Measurements from ENCODE around the gene STH. TPM values are rescaled to one million over a fixed set of nuclear protein-coding genes. Genes with fewer than 3 reads are reported as not detected.
A peak's percentile ranks its signal among the peaks of the same experiment; 100 is the strongest.

The STH gene
- total RNA-seq, 4 donors from 2014 or later: not detected

- Histone ChIP-seq H3K36me3 (peaks cover 15 to 94% (median 25%) of the 10 kb centered on the region in 3 donors), H3K9me3 (no peaks in the 10 kb centered on the region)
- no peak for TF ChIP-seq CTCF (IDR thresholded peaks at IDR 0.05)
- no peak for TF ChIP-seq POLR2A (IDR thresholded peaks at IDR 0.05)
Measured at GRCh38 chr17:46042246-46042645, 43.2 kb downstream of the STH start.

GRCh38 chr17:46042925-46043324 lies 43.9 kb downstream of the STH start:
- Histone ChIP-seq H3K9me3 (no peaks in the 10 kb centered on the region), H3K4me1 (peaks cover 0 to 44% (median 13%) of the 10 kb centered on the region in 3 donors), H3K27me3 (no peaks in the 10 kb centered on the region), H3K36me3 (peaks cover 15 to 94% (median 21%) of the 10 kb centered on the region in 3 donors), H3K4me3 (no peak overlapping the region), H3K27ac (no peak overlapping the region)
- 71 to 87% methylated on average over 3 of the region's 3 CpGs for WGBS, 2 donors
- no peak for TF ChIP-seq POLR2A (IDR thresholded peaks at IDR 0.05)
- TF ChIP-seq CTCF (IDR thresholded peaks at IDR 0.05): no peak
- no peak for DNase-seq
- intact Hi-C loops (cut with DNase I): loop anchor here (5.0 kb wide), 1 partner anchor 149 kb away; the partner anchor contains the start of gene KANSL1

More at GRCh38 chr17:46042246-46042645, 43.2 kb downstream of the STH start:
- no peak overlapping the region for H3K27ac ChIP-seq
- DNase-seq: no peak
- no peak overlapping the region for H3K4me3 ChIP-seq
- H3K27me3 ChIP-seq: no peaks in the 10 kb centered on the region
- H3K4me1 ChIP-seq: peaks cover 0 to 44% (median 13%) of the 10 kb centered on the region in 3 donors
- intact Hi-C loops (cut with DNase I): loop anchor here (5.0 kb wide), 1 partner anchor 150 kb away; the partner anchor contains the start of gene KANSL1
- 69 to 89% methylated on average over 2 of the region's 2 CpGs for WGBS, 2 donors

GRCh38 chr17:46043606-46044005 lies 44.6 kb downstream of the STH start:
- no peak for DNase-seq
- Histone ChIP-seq H3K9me3 (no peaks in the 10 kb centered on the region), H3K36me3 (peaks cover 10 to 94% (median 15%) of the 10 kb centered on the region in 3 donors), H3K27me3 (no peaks in the 10 kb centered on the region), H3K4me1 (peaks cover 0 to 44% (median 13%) of the 10 kb centered on the region in 3 donors), H3K27ac (peak overlapping the region in 3 of 4 donors; percentile 9 to 53 (median 36)), H3K4me3 (no peak overlapping the region)
- no peak for TF ChIP-seq CTCF (IDR thresholded peaks at IDR 0.05)
- no peak for TF ChIP-seq POLR2A (IDR thresholded peaks at IDR 0.05)
- WGBS, 2 donors: 65 to 100% methylated on average over 3 of the region's 3 CpGs
- intact Hi-C loops (cut with DNase I): loop anchor here (5.0 kb wide), 1 partner anchor 149 kb away; the partner anchor contains the start of gene KANSL1

GRCh38 chr17:46044286-46044928 lies 45.4 kb downstream of the STH start:
- H3K27ac ChIP-seq: peak overlapping the region; percentile 9 to 59 (median 52)
- H3K4me1 ChIP-seq: peaks cover 0 to 44% (median 13%) of the 10 kb centered on the region in 3 donors
- WGBS, 2 donors: 22 to 29% methylated on average over 4 to 5 of the region's 5 CpGs
- intact Hi-C loops (cut with DNase I): loop anchor here (5.0 kb wide), 1 partner anchor 148 kb away; the partner anchor contains the start of gene KANSL1
- TF ChIP-seq POLR2A (IDR thresholded peaks at IDR 0.05) (no peak), CTCF (IDR thresholded peaks at IDR 0.05) (peak; percentile 51 to 91 (median 90))
- DNase-seq: no peak
- no peaks in the 10 kb centered on the region for H3K27me3 ChIP-seq
- peaks cover 2 to 94% (median 10%) of the 10 kb centered on the region in 3 donors for H3K36me3 ChIP-seq
- H3K9me3 ChIP-seq: no peaks in the 10 kb centered on the region
- no peak overlapping the region for H3K4me3 ChIP-seq

- TF ChIP-seq CTCF (IDR thresholded peaks at IDR 0.05) (no peak), POLR2A (IDR thresholded peaks at IDR 0.05) (no peak)
- DNase-seq: no peak
- Histone ChIP-seq H3K4me3 (no peak overlapping the region), H3K9me3 (no peaks in the 10 kb centered on the region), H3K27ac (peak overlapping the region in 1 of 4 donors; percentile 51), H3K27me3 (no peaks in the 10 kb centered on the region), H3K4me1 (peaks cover 0 to 41% (median 13%) of the 10 kb centered on the region in 3 donors), H3K36me3 (peaks cover 0 to 94% (median 11%) of the 10 kb centered on the region in 3 donors)
- intact Hi-C loops (cut with DNase I): loop anchor here (5.0 kb wide), 1 partner anchor 147 kb away; the partner anchor contains the start of gene KANSL1
- 52 to 58% methylated on average over 2 of the region's 2 CpGs for WGBS, 2 donors
Measured at GRCh38 chr17:46044989-46045388, 45.9 kb downstream of the STH start.
